SU-DHL-6 (cell line): ENCODE data around the gene CPA4.

Source experiments
- H2AFZ ChIP-seq: fragments of 200-600 bp; sonication (generic); 2 replicates; pipeline ENCODE4 v1.6.1; 2014; ENCODE audit warnings: low read depth, mild to moderate bottlenecking, moderate library complexity, mixed read lengths, antibody characterized with exemption, low read length; ENCODE audit not compliant: severe bottlenecking
- H3F3A ChIP-seq: fragments of 200-600 bp; shearing (Covaris generic); 2 replicates; pipeline ENCODE4 v1.6.0; 2016; ENCODE audit warnings: antibody characterized with exemption, mild to moderate bottlenecking; ENCODE audit not compliant: insufficient read depth
- H3K27ac ChIP-seq: fragments of 200-600 bp; sonication (generic); 2 replicates; pipeline ENCODE4 v1.5.1; 2016; ENCODE audit warnings: low read depth, mild to moderate bottlenecking, low read length, moderate library complexity, mixed read lengths
- H3K27me3 ChIP-seq: fragments of 200-600 bp; sonication (generic), shearing (Covaris generic); 2 replicates; pipeline ENCODE4 v1.6.0; 2014; ENCODE audit warnings: mild to moderate bottlenecking, low read length
- H3K36me3 ChIP-seq: fragments of 200-600 bp; sonication (generic); 2 replicates; pipeline ENCODE4 v1.6.1; 2014; ENCODE audit warnings: mild to moderate bottlenecking, low read length, mixed read lengths
- H3K4me2 ChIP-seq: fragments of 300-600, 200-600 bp; shearing (Covaris generic), sonication (generic); 2 replicates; pipeline ENCODE4 v1.6.0; 2014; ENCODE audit warnings: low read length, low read depth, mild to moderate bottlenecking; ENCODE audit not compliant: poor library complexity, severe bottlenecking
- H3K4me3 ChIP-seq: fragments of 200-600 bp; sonication (generic); 2 replicates; pipeline ENCODE4 v1.5.1; 2014; ENCODE audit warnings: antibody characterized with exemption, low read length, mild to moderate bottlenecking, mixed read lengths; ENCODE audit not compliant: insufficient read depth, poor library complexity, severe bottlenecking
- H3K79me2 ChIP-seq: fragments of 200-600 bp; sonication (generic); 2 replicates; pipeline ENCODE4 v1.6.1; 2014; ENCODE audit warnings: mild to moderate bottlenecking, low read length, moderate library complexity; ENCODE audit not compliant: insufficient read depth
- H3K9ac ChIP-seq: fragments of 200-600 bp; sonication (generic); 2 replicates; pipeline ENCODE4 v1.7.0; 2014; ENCODE audit warnings: mild to moderate bottlenecking, low read length
- H3K9me2 ChIP-seq: fragments of 200-600 bp; sonication (generic); replicated peaks from 2 replicates; pipeline ENCODE4 v1.6.1; 2014; ENCODE audit warnings: low read length; ENCODE audit not compliant: insufficient read depth
- H3K9me3 ChIP-seq: fragments of 200-600 bp; sonication (generic); 2 replicates; pipeline ENCODE4 v1.6.1; 2014; ENCODE audit warnings: low read length, mixed read lengths; ENCODE audit not compliant: insufficient read depth
- H4K20me1 ChIP-seq: fragments of 200-600 bp; sonication (generic); 2 replicates; pipeline ENCODE4 v1.6.1; 2014; ENCODE audit warnings: low read depth, mild to moderate bottlenecking, antibody characterized with exemption, low read length, moderate library complexity, mixed read lengths
- EZH2phosphoT487 ChIP-seq: fragments of 200-600 bp; sonication (generic), shearing (Covaris generic); conservative IDR thresholded peaks from 2 replicates; pipeline ENCODE4 v1.6.1; 2018; ENCODE audit warnings: mild to moderate bottlenecking, antibody characterized with exemption, low read length, moderate library complexity, mixed read lengths
- TF ChIP-seq, protein P1 (sequence below): fragments of 200-600 bp; sonication (generic); IDR thresholded peaks from one replicate; pipeline ENCODE4 v1.5.1; 2017; ENCODE audit warnings: antibody characterized with exemption, mild to moderate bottlenecking, low read length, moderate library complexity; ENCODE audit not compliant: insufficient read depth, poor library complexity, severe bottlenecking

The CPA4 gene

DNA sequence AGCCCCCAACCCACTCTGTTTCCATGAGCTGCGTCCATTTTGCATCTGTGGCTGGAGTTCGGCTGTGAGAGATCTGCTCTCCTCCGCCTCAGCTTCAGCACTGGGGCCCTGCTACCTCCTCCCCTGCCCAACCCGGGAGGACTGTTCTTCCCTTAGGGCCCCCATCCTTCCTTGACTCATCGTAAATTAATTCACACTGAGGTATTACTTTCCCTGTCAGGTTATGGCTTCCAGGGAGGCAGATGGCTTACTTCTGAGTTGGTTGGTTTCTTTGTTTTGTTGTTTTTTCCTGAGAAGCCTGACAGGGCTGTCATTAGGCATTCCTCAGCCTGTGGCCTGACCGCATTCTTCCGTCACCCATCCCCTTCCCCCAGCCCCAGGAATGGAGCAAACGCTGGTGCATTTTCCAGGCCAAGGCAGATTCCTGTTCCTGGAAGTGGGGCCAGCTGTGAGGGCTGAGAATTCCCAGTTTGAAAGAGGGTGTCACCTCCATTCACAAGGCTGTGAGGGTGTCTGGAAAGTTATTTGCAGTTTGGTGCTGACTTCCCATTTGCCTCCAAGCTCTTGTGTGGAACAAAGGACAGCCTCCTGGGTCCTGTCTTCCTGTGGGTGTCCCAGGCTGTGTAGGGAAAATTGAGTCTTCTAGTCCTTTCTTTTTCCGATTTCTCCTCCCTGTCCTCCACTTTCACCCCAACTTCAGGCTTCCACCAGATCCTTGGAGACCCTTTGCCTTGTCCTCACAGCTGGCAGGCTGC is 63.3 kb downstream of the CPA4 start:
- no peak overlapping the region for H3K27ac ChIP-seq
- no peaks in the 10 kb centered on the region; the same call in 1 of the 2 replicates for H3K9me2 ChIP-seq
- H3F3A ChIP-seq = no peaks in the 10 kb centered on the region
- H3K9me3 ChIP-seq = no peaks in the 10 kb centered on the region
- no peaks in the 10 kb centered on the region for H3K36me3 ChIP-seq
- no peaks in the 10 kb centered on the region for H3K79me2 ChIP-seq
- H3K4me2 ChIP-seq = no peak overlapping the region
- H3K9ac ChIP-seq = no peak overlapping the region
- H3K4me3 ChIP-seq = no peak overlapping the region
- H3K27me3 ChIP-seq = no peaks in the 10 kb centered on the region
- TF ChIP-seq, protein P1, sequence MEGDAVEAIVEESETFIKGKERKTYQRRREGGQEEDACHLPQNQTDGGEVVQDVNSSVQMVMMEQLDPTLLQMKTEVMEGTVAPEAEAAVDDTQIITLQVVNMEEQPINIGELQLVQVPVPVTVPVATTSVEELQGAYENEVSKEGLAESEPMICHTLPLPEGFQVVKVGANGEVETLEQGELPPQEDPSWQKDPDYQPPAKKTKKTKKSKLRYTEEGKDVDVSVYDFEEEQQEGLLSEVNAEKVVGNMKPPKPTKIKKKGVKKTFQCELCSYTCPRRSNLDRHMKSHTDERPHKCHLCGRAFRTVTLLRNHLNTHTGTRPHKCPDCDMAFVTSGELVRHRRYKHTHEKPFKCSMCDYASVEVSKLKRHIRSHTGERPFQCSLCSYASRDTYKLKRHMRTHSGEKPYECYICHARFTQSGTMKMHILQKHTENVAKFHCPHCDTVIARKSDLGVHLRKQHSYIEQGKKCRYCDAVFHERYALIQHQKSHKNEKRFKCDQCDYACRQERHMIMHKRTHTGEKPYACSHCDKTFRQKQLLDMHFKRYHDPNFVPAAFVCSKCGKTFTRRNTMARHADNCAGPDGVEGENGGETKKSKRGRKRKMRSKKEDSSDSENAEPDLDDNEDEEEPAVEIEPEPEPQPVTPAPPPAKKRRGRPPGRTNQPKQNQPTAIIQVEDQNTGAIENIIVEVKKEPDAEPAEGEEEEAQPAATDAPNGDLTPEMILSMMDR = no peak
- TF ChIP-seq EZH2phosphoT487 = no peak
- H4K20me1 ChIP-seq = no peaks in the 10 kb centered on the region
- no peak overlapping the region for H2AFZ ChIP-seq

DNA sequence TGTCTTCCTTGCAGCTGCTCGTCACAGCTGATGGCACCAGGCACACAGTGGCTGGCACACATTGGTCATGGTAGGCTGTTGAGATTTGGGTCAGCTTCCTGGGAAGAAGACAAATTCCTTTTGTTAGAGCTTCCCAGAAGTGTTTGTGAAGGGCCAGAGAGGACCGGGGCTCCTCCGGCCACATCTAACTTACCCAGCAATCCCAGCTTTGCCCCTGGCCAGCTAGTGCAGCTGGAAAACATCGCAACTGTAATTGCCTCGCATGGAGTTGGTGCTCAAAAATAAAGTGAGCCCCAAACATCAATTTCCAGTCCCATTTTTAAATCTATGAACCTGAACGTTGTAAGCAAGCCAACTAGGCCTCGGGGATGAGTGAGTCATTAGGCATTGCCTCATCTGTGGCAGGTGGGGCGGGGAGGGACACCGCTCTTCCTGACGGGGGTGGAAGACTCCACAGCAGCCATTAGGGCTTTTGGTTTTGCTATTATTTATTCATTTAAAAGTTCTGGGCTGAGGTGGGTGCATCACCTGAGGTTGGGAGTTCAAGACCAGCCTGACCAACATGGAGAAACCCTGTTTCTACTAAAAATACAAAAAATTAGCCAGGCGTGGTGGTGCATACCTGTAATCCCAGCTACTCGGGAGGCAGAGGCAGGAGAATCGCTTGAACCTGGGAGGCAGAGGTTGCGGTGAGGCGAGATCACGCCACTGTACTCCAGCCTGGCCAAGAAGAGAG is 64.1 kb downstream of the CPA4 start:
- Histone ChIP-seq H3K9ac (no peak overlapping the region), H3K27ac (no peak overlapping the region), H3K9me2 (no peaks in the 10 kb centered on the region; the same call in 1 of the 2 replicates), H3F3A (no peaks in the 10 kb centered on the region), H3K4me3 (no peak overlapping the region), H3K4me2 (no peak overlapping the region), H3K79me2 (no peaks in the 10 kb centered on the region), H2AFZ (no peak overlapping the region), H3K36me3 (no peaks in the 10 kb centered on the region), H3K27me3 (no peaks in the 10 kb centered on the region), H4K20me1 (no peaks in the 10 kb centered on the region), H3K9me3 (no peaks in the 10 kb centered on the region)
- TF ChIP-seq, protein P1 = no peak
- TF ChIP-seq EZH2phosphoT487 = no peak

DNA sequence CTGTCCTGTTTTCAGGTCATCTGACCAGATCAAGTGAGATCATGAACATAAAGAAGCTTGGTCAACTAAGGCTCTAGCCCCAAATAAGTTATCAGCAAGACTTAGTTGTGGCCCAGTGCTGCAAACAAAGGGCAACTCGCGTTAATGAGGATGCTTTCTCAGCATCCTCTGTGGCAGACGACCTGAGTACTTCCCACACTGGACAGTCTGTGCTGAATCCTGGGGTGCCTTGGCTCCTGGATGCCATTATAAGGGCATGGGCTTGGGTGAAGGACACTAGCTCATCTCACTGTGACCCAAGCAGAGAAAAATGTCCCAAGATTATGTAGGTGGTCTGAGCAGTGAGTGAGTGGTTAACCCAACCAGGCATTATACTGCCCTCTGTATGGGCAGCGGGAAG is 65.5 kb downstream of the CPA4 start:
- Histone ChIP-seq H3K27ac (no peak overlapping the region), H3F3A (no peaks in the 10 kb centered on the region), H3K36me3 (no peaks in the 10 kb centered on the region), H3K4me3 (no peak overlapping the region), H4K20me1 (no peaks in the 10 kb centered on the region), H3K4me2 (no peak overlapping the region), H3K79me2 (no peaks in the 10 kb centered on the region), H3K9ac (no peak overlapping the region), H3K27me3 (no peaks in the 10 kb centered on the region), H2AFZ (no peak overlapping the region), H3K9me3 (no peaks in the 10 kb centered on the region), H3K9me2 (no peaks in the 10 kb centered on the region; the same call in 1 of the 2 replicates)
- TF ChIP-seq, protein P1 = no peak
- no peak for TF ChIP-seq EZH2phosphoT487
